ENCODE measurements around the gene ANKRD12. TPM values are rescaled to one million over a fixed set of nuclear protein-coding genes. Genes with fewer than 3 reads are reported as not detected.

Gene ANKRD12
- total and polyA plus RNA-seq, 10 of the 15 experiments (the other 5 are each of a cell fraction or from before 2014, with no cell fraction given) = 5.9 to 45.7 (median 20.2) TPM

GRCh38 chr18:9095297-9096006 lies 41.1 kb upstream of the ANKRD12 start (continued):
- TF ChIP-seq CUX1 (IDR thresholded peaks at IDR 0.05; ENCODE audit: insufficient replicate concordance, low read depth, low read length) (no peak), ZNF622 (IDR thresholded peaks at IDR 0.05) (no peak), ELK1 (IDR thresholded peaks at IDR 0.05; ENCODE audit: low read depth, low read length) (no peak), SMAD1 (IDR thresholded peaks at IDR 0.05; ENCODE audit: low read depth, partially characterized antibody) (no peak), NKRF (conservative IDR thresholded peaks at IDR 0.05) (no peak), POLR2AphosphoS5 (IDR thresholded peaks at IDR 0.05; ENCODE audit: low read length) (peak; percentile 83), ZNF592 (IDR thresholded peaks at IDR 0.05) (no peak), SP1 (IDR thresholded peaks at IDR 0.05; ENCODE audit: low read depth, low read length) (peak; percentile 94), RCOR1 (conservative IDR thresholded peaks at IDR 0.05; ENCODE audit: low read depth, low read length) (no peak), PRDM15 (CRISPR knock-in tag; IDR thresholded peaks at IDR 0.05) (no peak)

All from GM12878 (cell line).